ENCODE results near the gene TBX4. TPM values are rescaled to one million over a fixed set of nuclear protein-coding genes. Genes with fewer than 3 reads are reported as not detected.

TBX4 gene
- total RNA-seq, 1 experiment from 2014 or later = not detected

- H4K91ac ChIP-seq (ENCODE audit: insufficient read length, low read depth, low read length) = no peak overlapping the region
- no peaks in the 10 kb centered on the region for H4K20me1 ChIP-seq (ENCODE audit: control insufficient read depth, insufficient read depth, insufficient read length)
- no peak overlapping the region for H3K23ac ChIP-seq (ENCODE audit: insufficient read length, low read depth, low read length)
- H4K5ac ChIP-seq (ENCODE audit: insufficient read length, low read depth, low read length) = no peak overlapping the region
- no peaks in the 10 kb centered on the region for H3K4me1 Mint-ChIP-seq
- H2AFZ ChIP-seq (ENCODE audit: low read length) = no peak overlapping the region
- no peak overlapping the region for H2BK20ac ChIP-seq (ENCODE audit: low read depth, low read length, poor library complexity, severe bottlenecking)
- H3K18ac ChIP-seq (ENCODE audit: insufficient read length, low read depth, low read length) = no peak overlapping the region
- H3K4me1 ChIP-seq (ENCODE audit: insufficient read depth, low read length) = no peaks in the 10 kb centered on the region
- no peak overlapping the region for H3K27ac ChIP-seq (ENCODE audit: insufficient read length, low read depth, low read length)
- H3K4ac ChIP-seq (ENCODE audit: low read depth, low read length) = no peak overlapping the region
- no peaks in the 10 kb centered on the region for H3K79me2 ChIP-seq (ENCODE audit: insufficient read depth, low read length)
- H3K9me3 Mint-ChIP-seq = peaks cover 5 to 8% of the 10 kb centered on the region in 2 experiments; a peak in 4 of 5 replicates
- H4K8ac ChIP-seq (replicated peaks; ENCODE audit: insufficient read length, low read depth, low read length) = no peak overlapping the region
- H2BK120ac ChIP-seq (ENCODE audit: low read depth, low read length, poor library complexity, severe bottlenecking) = no peak overlapping the region
- H2BK5ac ChIP-seq (ENCODE audit: insufficient read length, low read length) = no peak overlapping the region
- H3T11ph ChIP-seq (ENCODE audit: low read length) = no peak overlapping the region
- no peak for DNase-seq
- H3K4me3 Mint-ChIP-seq = no peak overlapping the region
- H3K23me2 ChIP-seq (ENCODE audit: insufficient read length, low read depth, low read length, poor library complexity, severe bottlenecking) = no peaks in the 10 kb centered on the region
- H3K9ac ChIP-seq (ENCODE audit: extremely low read depth, insufficient read length, low read length) = no peak overlapping the region
- H3K56ac ChIP-seq (ENCODE audit: insufficient read length, low read depth, low read length) = no peak overlapping the region
- H3K27me3 Mint-ChIP-seq (ENCODE audit: low read depth) = peaks cover 44% of the 10 kb centered on the region
- no peak overlapping the region for H2BK15ac ChIP-seq (ENCODE audit: low read depth, low read length)
- H3K79me1 ChIP-seq (ENCODE audit: insufficient read depth, low read depth, low read length, poor library complexity, severe bottlenecking) = no peaks in the 10 kb centered on the region
- no peak overlapping the region for H3K27ac Mint-ChIP-seq
- no peak overlapping the region for H2AK5ac ChIP-seq (ENCODE audit: insufficient read length, low read length)
- no peaks in the 10 kb centered on the region; a peak in 1 of 7 replicates for H3K36me3 Mint-ChIP-seq (ENCODE audit: insufficient read depth in 1 of 3, low read depth in 3 of 3)
- H3K27me3 ChIP-seq (ENCODE audit: insufficient read depth, low read length) = no peaks in the 10 kb centered on the region
- H3K14ac ChIP-seq (ENCODE audit: insufficient read depth, low read length) = no peak overlapping the region
- no peak for TF ChIP-seq CTCF (conservative IDR thresholded peaks at IDR 0.05)
- no peaks in the 10 kb centered on the region for H3K9me3 ChIP-seq (ENCODE audit: control insufficient read depth, low read depth, low read length)
- no peak overlapping the region for H2BK12ac ChIP-seq (ENCODE audit: insufficient read length, low read depth, low read length)
- H3K4me2 ChIP-seq (ENCODE audit: insufficient read depth, insufficient read length, low read length) = no peak overlapping the region
Observed at GRCh38 chr17:61436273-61436672, 15.9 kb upstream of the TBX4 start.

Data from H9 (cell line).